Suprapubic skin (tissue), 4 donors: ENCODE measurements around the gene TMF1. TPM values are rescaled to one million over a fixed set of nuclear protein-coding genes. Genes with fewer than 3 reads are reported as not detected.

Experiments
- DNase-seq, 2 donors: peaks; one replicate each; pipeline ENCODE4 v3.0.0-alpha.2; 2019; ENCODE audit warnings: low spot score in 2 of 2
- H3K27ac ChIP-seq: fragments of 200-600 bp; sonication (generic); one replicate; pipeline ENCODE4 v1.5.1; 2019
- H3K27me3 ChIP-seq: fragments of 200-600 bp; sonication (generic); one replicate; pipeline ENCODE4 v1.5.1; 2019
- H3K36me3 ChIP-seq: fragments of 200-600 bp; sonication (generic); one replicate; pipeline ENCODE4 v1.5.1; 2019
- H3K4me1 ChIP-seq: fragments of 200-600 bp; sonication (generic); one replicate; pipeline ENCODE4 v1.5.1; 2019
- H3K4me3 ChIP-seq: fragments of 200-600 bp; sonication (generic); one replicate; pipeline ENCODE4 v1.5.1; 2019; ENCODE audit warnings: mild to moderate bottlenecking
- H3K9me3 ChIP-seq: fragments of 200-600 bp; sonication (generic); one replicate; pipeline ENCODE4 v1.5.1; 2019
- CTCF ChIP-seq, 2 donors: fragments of 200-600 bp in 1 of 2; fragments of 450-650 bp in 1 of 2; sonication (generic) in 1 of 2; IDR thresholded peaks; one replicate each; pipeline ENCODE4 v1.5.1; 2016 to 2019; ENCODE audit warnings: antibody characterized with exemption in 2 of 2, mild to moderate bottlenecking in 1 of 2, moderate library complexity in 1 of 2
- EP300 ChIP-seq: sonication (generic); formaldehyde crosslinking; IDR thresholded peaks from one replicate; pipeline ENCODE4 v1.6.1; 2017; ENCODE audit warnings: antibody characterized with exemption
- POLR2A ChIP-seq, 2 donors: fragments of 450-650 bp; IDR thresholded peaks; one replicate each; pipeline ENCODE4 v1.6.1; 2017; ENCODE audit warnings: antibody characterized with exemption in 2 of 2, mild to moderate bottlenecking in 2 of 2, moderate library complexity in 2 of 2
- POLR2AphosphoS5 ChIP-seq, 3 donors: sonication (generic); formaldehyde crosslinking; IDR thresholded peaks; one replicate each; pipeline ENCODE4 v1.6.1; 2017; ENCODE audit warnings: antibody characterized with exemption in 3 of 3
- WGBS: methylation state at CpG from one replicate; pipeline ENCODE4 v1.1.5; 2018; 5-methylcytosine and 5-hydroxymethylcytosine counted together
- total RNA-seq, 4 donors: library from RNA; depleted of rRNA; stranded (reverse); fragments of >200 nt; gene quantifications; one replicate each; pipeline ENCODE4 v1.1.0, GENCODE V29; 2016

Gene TMF1
- total RNA-seq, 4 donors from 2014 or later = 19.2 to 46.3 (median 27.8) TPM

GRCh38 chr3:69066121-69066520 is 14.0 kb upstream of the TMF1 start:
- TF ChIP-seq POLR2AphosphoS5 (IDR thresholded peaks at IDR 0.05) (no peak), POLR2A (IDR thresholded peaks at IDR 0.05) (no peak), EP300 (no peak), CTCF (IDR thresholded peaks at IDR 0.05) (no peak)
- Histone ChIP-seq H3K4me1 (no peaks in the 10 kb centered on the region), H3K27me3 (no peaks in the 10 kb centered on the region), H3K9me3 (no peaks in the 10 kb centered on the region), H3K36me3 (peaks cover 51% of the 10 kb centered on the region), H3K27ac (no peak overlapping the region), H3K4me3 (no peak overlapping the region)
- WGBS = 78% methylated on average over 4 of the region's 4 CpGs
- DNase-seq = no peak

DNA sequence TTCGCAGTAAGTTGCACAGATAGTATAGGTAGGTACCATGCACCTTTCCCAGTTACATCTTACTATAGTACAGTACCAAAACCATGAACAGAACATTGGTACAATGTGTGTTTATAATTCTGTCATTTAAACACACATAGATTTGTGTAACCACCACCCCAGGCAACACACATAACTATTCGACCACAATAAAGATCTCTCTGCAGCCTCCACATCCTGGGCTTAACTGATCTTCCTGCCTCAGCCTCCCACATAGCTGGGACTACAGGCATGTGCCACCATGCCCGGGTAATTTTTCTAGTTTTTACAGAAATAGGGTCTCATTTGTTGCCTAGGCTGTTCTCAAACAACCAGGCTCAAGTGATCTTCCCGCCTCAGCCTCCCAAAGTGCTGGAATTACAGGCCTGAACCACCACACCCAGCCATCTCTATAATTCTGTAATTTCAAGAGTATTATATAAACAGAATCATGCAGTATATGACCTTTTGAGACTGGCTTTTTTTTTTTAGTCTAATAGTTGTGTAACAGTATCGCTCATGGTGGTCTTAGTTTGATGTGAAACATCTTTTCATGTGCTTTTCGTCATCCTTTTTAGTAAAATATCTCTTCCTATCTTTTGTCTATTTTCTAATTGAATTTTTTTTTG is 13.3 kb upstream of the TMF1 start:
- Histone ChIP-seq H3K27me3 (no peaks in the 10 kb centered on the region), H3K4me3 (no peak overlapping the region), H3K9me3 (no peaks in the 10 kb centered on the region), H3K4me1 (no peaks in the 10 kb centered on the region), H3K36me3 (peaks cover 52% of the 10 kb centered on the region), H3K27ac (no peak overlapping the region)
- 87% methylated on average over 6 of the region's 6 CpGs for WGBS
- DNase-seq = no peak
- TF ChIP-seq POLR2A (IDR thresholded peaks at IDR 0.05) (no peak), POLR2AphosphoS5 (IDR thresholded peaks at IDR 0.05) (no peak), EP300 (no peak), CTCF (IDR thresholded peaks at IDR 0.05) (no peak)

GRCh38 chr3:69063636-69064035 is 11.5 kb upstream of the TMF1 start:
- 79% methylated on average over 2 of the region's 2 CpGs for WGBS

DNA sequence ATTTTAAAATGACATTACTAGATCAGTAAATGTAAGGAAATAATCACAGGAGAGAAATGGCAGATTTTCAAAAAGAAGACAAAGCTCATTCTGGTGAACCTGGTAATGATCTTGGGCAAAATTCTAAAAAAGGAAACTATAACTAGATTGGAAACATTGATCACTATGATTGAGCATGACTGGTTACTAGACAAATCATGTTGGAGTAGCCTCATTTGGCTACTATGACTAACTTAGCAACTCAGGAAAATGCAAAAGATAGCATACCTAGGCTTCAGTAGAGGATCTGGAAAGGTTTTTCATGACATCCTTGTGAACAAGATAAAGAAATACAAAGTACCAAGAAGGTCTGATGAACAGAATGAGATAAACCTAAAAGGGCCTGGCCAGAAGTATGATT is 7.6 kb upstream of the TMF1 start:
- DNase-seq = no peak
- Histone ChIP-seq H3K4me3 (no peak overlapping the region), H3K36me3 (peaks cover 78% of the 10 kb centered on the region)

More at GRCh38 chr3:69063636-69064035, 11.5 kb upstream of the TMF1 start:
- no peaks in the 10 kb centered on the region for H3K4me1 ChIP-seq
- DNase-seq = no peak
- H3K36me3 ChIP-seq = peaks cover 60% of the 10 kb centered on the region
- no peaks in the 10 kb centered on the region for H3K9me3 ChIP-seq
- no peaks in the 10 kb centered on the region for H3K27me3 ChIP-seq
- no peak overlapping the region for H3K27ac ChIP-seq
- H3K4me3 ChIP-seq = no peak overlapping the region
- no peak for TF ChIP-seq POLR2A (IDR thresholded peaks at IDR 0.05)
- TF ChIP-seq EP300 = no peak
- no peak for TF ChIP-seq POLR2AphosphoS5 (IDR thresholded peaks at IDR 0.05)
- TF ChIP-seq CTCF (IDR thresholded peaks at IDR 0.05) = no peak

DNA sequence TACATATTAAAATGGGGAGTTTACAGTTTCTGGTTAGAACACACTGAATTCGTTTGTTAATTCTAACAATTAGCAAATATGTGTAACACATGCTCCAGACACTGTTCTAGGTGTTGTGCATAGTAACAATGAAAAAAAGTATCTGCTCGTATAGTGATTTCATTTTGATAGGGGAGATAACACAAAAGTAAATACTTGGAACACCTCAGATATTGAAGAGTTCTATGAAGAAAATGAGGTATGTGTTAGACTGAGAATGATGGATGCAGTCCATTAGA is 6.8 kb upstream of the TMF1 start:
- no peak overlapping the region for H3K27ac ChIP-seq
- no peak for TF ChIP-seq POLR2A (IDR thresholded peaks at IDR 0.05)
- no peak for TF ChIP-seq POLR2AphosphoS5 (IDR thresholded peaks at IDR 0.05)
- TF ChIP-seq CTCF (IDR thresholded peaks at IDR 0.05) = no peak
- TF ChIP-seq EP300 = no peak
- H3K4me3 ChIP-seq = no peak overlapping the region
- WGBS = 92% methylated on average over 2 of the region's 2 CpGs
- no peaks in the 10 kb centered on the region for H3K27me3 ChIP-seq
- H3K9me3 ChIP-seq = no peaks in the 10 kb centered on the region
- DNase-seq = no peak
- no peaks in the 10 kb centered on the region for H3K4me1 ChIP-seq
- H3K36me3 ChIP-seq = peaks cover 77% of the 10 kb centered on the region

More for the DNA sequence above, 7.6 kb upstream of the TMF1 start:
- Histone ChIP-seq H3K27me3 (no peaks in the 10 kb centered on the region), H3K4me1 (no peaks in the 10 kb centered on the region), H3K9me3 (no peaks in the 10 kb centered on the region), H3K27ac (no peak overlapping the region)
- no peak for TF ChIP-seq POLR2AphosphoS5 (IDR thresholded peaks at IDR 0.05)
